Glomerular endothelial cell (primary cell): ENCODE data around the gene TSPAN7. TPM values are rescaled to one million over a fixed set of nuclear protein-coding genes. Genes with fewer than 3 reads are reported as not detected.

ENCODE experiments used
- DNase-seq: peaks from one replicate; pipeline ENCODE4 v3.0.0-alpha.2; 2011; ENCODE audit warnings: low read depth, low spot score; ENCODE audit errors: extremely low read depth
- total RNA-seq: library from RNA; depleted of rRNA; stranded (reverse); fragments of >200 nt; gene quantifications from 2 replicates; pipeline ENCODE4 v1.2.3, GENCODE V29; 2015

The TSPAN7 gene
- total RNA-seq: 4.7 and 13.5 TPM in 2 replicates

- DNase-seq: peak; percentile 3
Observed at GRCh38 chrX:38561126-38561868, at the start of gene TSPAN7. Gene TSPAN7 (plus strand): TSS chrX:38561542. CDS start chrX:38561547, 5 bp downstream.

- no peak for DNase-seq
Observed at GRCh38 chrX:38513112-38513742, 48.1 kb upstream of the TSPAN7 start.

GRCh38 chrX:38514016-38514854 is 47.1 kb upstream of the TSPAN7 start:
- DNase-seq: no peak

- DNase-seq: no peak
Observed at GRCh38 chrX:38515291-38515690, 46.1 kb upstream of the TSPAN7 start.

GRCh38 chrX:38516196-38516774 is 45.1 kb upstream of the TSPAN7 start:
- no peak for DNase-seq

- DNase-seq: no peak
Observed at GRCh38 chrX:38519651-38520050, 41.7 kb upstream of the TSPAN7 start.

- no peak for DNase-seq
Observed at GRCh38 chrX:38538134-38538533, 23.2 kb upstream of the TSPAN7 start.

- DNase-seq: no peak
Observed at GRCh38 chrX:38539748-38540147, 21.6 kb upstream of the TSPAN7 start.

- no peak for DNase-seq
Observed at GRCh38 chrX:38548508-38548907, 12.8 kb upstream of the TSPAN7 start.

GRCh38 chrX:38552721-38553120 is 8.6 kb upstream of the TSPAN7 start:
- DNase-seq: no peak

- no peak for DNase-seq
Observed at GRCh38 chrX:38558686-38559085, 2.7 kb upstream of the TSPAN7 start.

GRCh38 chrX:38560776-38561125 is 591 bp upstream of the TSPAN7 start:
- DNase-seq: no peak

- no peak for DNase-seq
Observed at GRCh38 chrX:38561951-38562719, 793 bp downstream of the TSPAN7 start.

GRCh38 chrX:38563030-38563429 is 1.7 kb downstream of the TSPAN7 start:
- no peak for DNase-seq

- DNase-seq: no peak
Observed at GRCh38 chrX:38570396-38570795, 9.1 kb downstream of the TSPAN7 start.

- no peak for DNase-seq
Observed at GRCh38 chrX:38571058-38571457, 9.7 kb downstream of the TSPAN7 start.

- DNase-seq: no peak
Observed at GRCh38 chrX:38574858-38575257, 13.5 kb downstream of the TSPAN7 start.

- DNase-seq: no peak
Observed at GRCh38 chrX:38575888-38576287, 14.5 kb downstream of the TSPAN7 start.

GRCh38 chrX:38577738-38578137 is 16.4 kb downstream of the TSPAN7 start:
- no peak for DNase-seq

- DNase-seq: no peak
Observed at GRCh38 chrX:38578167-38578566, 16.8 kb downstream of the TSPAN7 start.
